K562 (cell line): ENCODE measurements around the gene PLTP. TPM values are rescaled to one million over a fixed set of nuclear protein-coding genes. Genes with fewer than 3 reads are reported as not detected.

Source experiments
- ATAC-seq: fragments of 200-7000 bp; cut with Tn5 transposase; 3 replicates; pipeline ENCODE4 v1.9.1; 2020; ENCODE audit warnings: moderate library complexity
- BruUV-seq: library from RNA; stranded (reverse); fragments of 400-500 nt; replicated peaks from 2 replicates; lab custom pipeline; 2021; lab: Mats Ljungman, UMichigan
- CTCF ChIA-PET: fragments of 300-600 bp; formaldehyde crosslinking; extraction: SDS; loops from one replicate; lab custom pipeline; 2021; ENCODE audit warnings: low intra/inter-chr PET ratio; lab: Yijun Ruan, JAX
- POLR2A ChIA-PET: fragments of 300-600, 350-650 bp; sonication (Branson Sonifier 250); formaldehyde crosslinking; extraction: SDS; loops from one replicate; lab custom pipeline; 2021; ENCODE audit warnings: antibody characterized with exemption, inconsistent platforms; lab: Yijun Ruan, JAX
- DNase-seq, 4 experiments: peaks; one replicate each; pipeline versions ENCODE4 v3.0.0 to v3.0.0-alpha.2; 2011 to 2018; ENCODE audit warnings: low spot score in 3 of 4, mixed read lengths in 3 of 4; ENCODE audit errors: extremely low read depth in 1 of 4
- FAIRE-seq: peaks from 2 replicates; lab custom pipeline; 2011; peaks lifted over from hg19 to GRCh38; lab: Jason Lieb, UNC
- H2AFZ ChIP-seq: 2 replicates; pipeline ENCODE4 v1.6.0; 2011; ENCODE audit warnings: low read depth, low read length, control low read depth, inconsistent platforms
- H3K27ac ChIP-seq: fragments of 200-600 bp; 3 replicates; pipeline ENCODE4 v1.8.0; 2011; ENCODE audit warnings: low read depth, mild to moderate bottlenecking, control low read depth, inconsistent platforms, low read length, moderate library complexity, mixed read lengths; ENCODE audit errors: extremely low read depth
- H3K27me3 ChIP-seq, 2 experiments: fragments of 300-600 bp in 1 of 2; 2 replicates in 1 of 2; 3 replicates in 1 of 2; pipeline versions ENCODE4 v1.6.0 to v1.8.0; 2011; ENCODE audit warnings: inconsistent platforms in 2 of 2, low read length in 2 of 2, mild to moderate bottlenecking in 1 of 2, mixed read lengths in 1 of 2, moderate library complexity in 1 of 2; ENCODE audit not compliant: control insufficient read depth in 2 of 2, insufficient read depth in 2 of 2
- H3K36me3 ChIP-seq: fragments of 300-600 bp; 3 replicates; pipeline ENCODE4 v1.8.0; 2011; ENCODE audit warnings: mild to moderate bottlenecking, low read length, inconsistent platforms; ENCODE audit not compliant: control insufficient read depth, insufficient read depth
- H3K4me1 ChIP-seq, 2 experiments: fragments of 200-600 bp in 1 of 2; replicated peaks in 1 of 2; 2 replicates in 1 of 2; 3 replicates in 1 of 2; pipeline versions ENCODE4 v1.5.1 to v1.8.0; 2011; ENCODE audit warnings: inconsistent platforms in 2 of 2, low read length in 2 of 2, mild to moderate bottlenecking in 1 of 2, mixed read lengths in 1 of 2, moderate library complexity in 1 of 2; ENCODE audit not compliant: control insufficient read depth in 2 of 2, insufficient read depth in 2 of 2
- H3K4me2 ChIP-seq: 2 replicates; pipeline ENCODE4 v1.6.1; 2011; ENCODE audit warnings: low read length, control low read depth, inconsistent platforms, mixed read lengths; ENCODE audit not compliant: insufficient read depth
- H3K4me3 ChIP-seq: fragments of 200-600 bp; sonication (generic), shearing (Covaris generic); 2 replicates; pipeline ENCODE4 v1.5.1; 2016; ENCODE audit warnings: control low read depth, inconsistent platforms
- H3K79me2 ChIP-seq: fragments of 200-600 bp; 3 replicates; pipeline ENCODE4 v1.8.0; 2011; ENCODE audit warnings: low read length, inconsistent platforms; ENCODE audit not compliant: control insufficient read depth, insufficient read depth
- H3K9ac ChIP-seq, 2 experiments: 2 replicates each; pipeline versions ENCODE4 v1.6.0 to v1.6.1; 2011; ENCODE audit warnings: low read depth in 2 of 2, low read length in 2 of 2, control low read depth in 1 of 2, inconsistent platforms in 1 of 2, mild to moderate bottlenecking in 1 of 2, mixed read lengths in 1 of 2; ENCODE audit not compliant: insufficient read depth in 1 of 2
- H3K9me1 ChIP-seq: one replicate; pipeline ENCODE4 v1.6.0; 2011; ENCODE audit warnings: inconsistent platforms, mild to moderate bottlenecking, low read length, moderate library complexity; ENCODE audit not compliant: control insufficient read depth, insufficient read depth
- H3K9me3 ChIP-seq: replicated peaks from 2 replicates; pipeline ENCODE4 v1.5.1; 2011; ENCODE audit warnings: low read depth, low read length, inconsistent platforms; ENCODE audit not compliant: control insufficient read depth, insufficient read depth
- H4K20me1 ChIP-seq: replicated peaks from 2 replicates; pipeline ENCODE4 v1.6.1; 2011; ENCODE audit warnings: low read length, inconsistent platforms, mixed read lengths; ENCODE audit not compliant: control insufficient read depth, insufficient read depth
- BCOR ChIP-seq: fragments of 450-650 bp; IDR thresholded peaks from 2 replicates; pipeline ENCODE4 v1.6.1; 2016
- FOXK2 ChIP-seq, 2 experiments: fragments of 450-650 bp; IDR thresholded peaks in 1 of 2; conservative IDR thresholded peaks in 1 of 2; 2 replicates each; pipeline ENCODE4 v1.6.1; 2016; ENCODE audit warnings: low read depth in 2 of 2, mild to moderate bottlenecking in 1 of 2
- GMEB1 ChIP-seq: fragments of 250-450 bp; sonication (Bioruptor Pico); IDR thresholded peaks from 2 replicates; pipeline ENCODE4 v1.4.0; 2020; ENCODE audit warnings: mild to moderate bottlenecking
- MECOM ChIP-seq: fragments of 250-450 bp; sonication (Bioruptor Pico); IDR thresholded peaks from 2 replicates; pipeline ENCODE4 v1.8.0; 2022; ENCODE audit warnings: inconsistent platforms
- MGA ChIP-seq: fragments of 450-650 bp; IDR thresholded peaks from 2 replicates; pipeline ENCODE4 v1.6.1; 2016; ENCODE audit warnings: mild to moderate bottlenecking, moderate library complexity
- NFIC ChIP-seq: fragments of 450-650 bp; IDR thresholded peaks from 2 replicates; pipeline ENCODE4 v1.6.1; 2017; ENCODE audit warnings: mild to moderate bottlenecking, inconsistent platforms
- POLR3G ChIP-seq: IDR thresholded peaks from 2 replicates; pipeline ENCODE4 v1.6.1; 2011; ENCODE audit not compliant: insufficient read length, insufficient replicate concordance; ENCODE audit errors: extremely low read depth
- ZNF444 ChIP-seq: fragments of 250-450 bp; sonication (Bioruptor Pico); IDR thresholded peaks from 2 replicates; pipeline ENCODE4 v1.4.0; 2020; ENCODE audit warnings: mild to moderate bottlenecking, moderate library complexity
- WGBS: fragments of 100-300 bp; shearing (Covaris generic); methylation state at CpG from one replicate; pipeline ENCODE4 v1.1.6; 2016; ENCODE audit warnings: low coverage, mixed read lengths; ENCODE audit not compliant: insufficient coverage; ENCODE audit errors: missing lambda C conversion rate; 5-methylcytosine and 5-hydroxymethylcytosine counted together
- in situ Hi-C: fragments of 300-500 bp; cut with MboI; formaldehyde crosslinking; loops from 4 replicates; pipeline ENCODE4 v1.15.0; 2018; ENCODE audit warnings: inconsistent platforms, mixed read lengths
- intact Hi-C: fragments of 100-400 bp; cut with micrococcal nuclease; formaldehyde crosslinking; loops from 2 replicates; pipeline ENCODE4 v1.14.2; 2022
- polyA plus RNA-seq, 8 experiments: library from polyadenylated mRNA; depleted of rRNA in 4 of 8; stranded (reverse) in 5 of 8; unstranded in 3 of 8; fragments of >200 nt; fragmentation: Nextera tagmentation in 2 of 8; fragmentation: Illumina TruSeq in 1 of 8; extraction: Ambion mirVana in 2 of 8; extraction: Trizol in 1 of 8; gene quantifications; 2 replicates each; pipeline versions ENCODE4 v1.2.1 to v1.2.3, GENCODE V29; 2011 to 2014; ENCODE audit warnings: inconsistent platforms in 1 of 8, missing spikeins in 1 of 8
- total RNA-seq, 7 experiments: library from RNA; depleted of rRNA in 6 of 7; stranded (reverse); fragments of >200 nt in 6 of 7; fragmentation: Illumina TruSeq in 2 of 7; extraction: Trizol in 2 of 7; gene quantifications; 2 replicates each; pipeline versions ENCODE4 v1.2.1 to v1.2.3, GENCODE V29; 2011 to 2021; ENCODE audit warnings: low replicate concordance in 1 of 7

The PLTP gene
- total and polyA plus RNA-seq, 9 of the 15 experiments (the other 6 are each of a cell fraction or from before 2014, with no cell fraction given) = 2.8 to 29.3 (median 17.6) TPM

GRCh38 chr20:45919542-45920399 lies 7.8 kb upstream of the PLTP start:
- DNase-seq (no peak), ATAC-seq (no peak), FAIRE-seq (no peak)
- H3K9ac ChIP-seq = peak overlapping the region in 1 of 2 experiments; percentile 22; a peak in 1 of 4 replicates
- 25% methylated on average over 9 of the region's 11 CpGs for WGBS
- no peaks in the 10 kb centered on the region for H3K9me1 ChIP-seq
- CTCF ChIA-PET = no interaction called here
- H3K27me3 ChIP-seq = no peaks in the 10 kb centered on the region
- H3K4me2 ChIP-seq = no peak overlapping the region
- H3K9me3 ChIP-seq = no peaks in the 10 kb centered on the region
- no TSS peak for BruUV-seq
- no peaks in the 10 kb centered on the region for H3K36me3 ChIP-seq
- H3K79me2 ChIP-seq = no peaks in the 10 kb centered on the region
- H3K4me1 ChIP-seq = peaks cover 10% of the 10 kb centered on the region in 2 experiments; a peak in 4 of 5 replicates
- POLR2A ChIA-PET = interaction anchor here (0.5 to 8.0 kb wide), 8 partner anchors 8 to 39 kb away, joined by 3 to 91 read pairs (median 4); partner anchors contain the start of genes PCIF1 and SPATA25
- H2AFZ ChIP-seq = no peak overlapping the region
- 0 out of 2 replicates have a peak, but pooled peaks cover 3% of the 10 kb centered on the region for H4K20me1 ChIP-seq
- intact Hi-C loops (no loop called here), in situ Hi-C loops (no loop called here)
- H3K4me3 ChIP-seq = no peak overlapping the region
- no peak overlapping the region for H3K27ac ChIP-seq
- TF ChIP-seq BCOR = peak; percentile 25; the same call in 1 of the 2 replicates
- 0 out of 4 replicates have a peak, but pooled peaks have one; percentile 31 to 37 for TF ChIP-seq FOXK2 (conservative IDR thresholded peaks at IDR 0.05 in 1 of 2, IDR thresholded peaks at IDR 0.05 in 1 of 2; ENCODE audit: low read depth in 2 of 2)
- TF ChIP-seq MECOM (CRISPR knock-in tag) = no peak
- no peak for TF ChIP-seq MGA
- TF ChIP-seq POLR3G = no peak
- no peak for TF ChIP-seq ZNF444
- TF ChIP-seq GMEB1 (CRISPR knock-in tag) = no peak
- 0 out of 2 replicates have a peak, but pooled peaks have one; percentile 12 for TF ChIP-seq NFIC
